Aorta (tissue), 5 donors: ENCODE data around the gene PKM. TPM values are rescaled to one million over a fixed set of nuclear protein-coding genes. Genes with fewer than 3 reads are reported as not detected.

Source experiments
- ATAC-seq: fragments of 200-7000 bp; cut with Tn5 transposase; one replicate; pipeline ENCODE4 v1.9.1; 2022; ENCODE audit warnings: moderate library complexity; ENCODE audit not compliant: low FRiP score
- DNase-seq, 2 donors: peaks; one replicate each; pipeline ENCODE4 v3.0.0-alpha.2; 2020
- H3K27ac ChIP-seq, 2 donors: one replicate each; pipeline ENCODE4 v1.5.1; 2013; ENCODE audit warnings: low read length in 2 of 2, mild to moderate bottlenecking in 2 of 2, moderate library complexity in 2 of 2, control low read depth in 1 of 2, inconsistent platforms in 1 of 2, low read depth in 1 of 2
- H3K27me3 ChIP-seq, 2 donors: one replicate each; pipeline ENCODE4 v1.6.1; 2013; ENCODE audit warnings: control low read depth in 1 of 2, low read length in 1 of 2, mild to moderate bottlenecking in 1 of 2, moderate library complexity in 1 of 2; ENCODE audit not compliant: insufficient read depth in 2 of 2, control insufficient read depth in 1 of 2
- H3K36me3 ChIP-seq, 2 donors: one replicate each; pipeline ENCODE4 v1.6.1; 2013; ENCODE audit warnings: control low read depth in 1 of 2, low read length in 1 of 2, mild to moderate bottlenecking in 1 of 2; ENCODE audit not compliant: insufficient read depth in 2 of 2, control insufficient read depth in 1 of 2
- H3K4me1 ChIP-seq, 2 donors: one replicate each; pipeline ENCODE4 v1.6.1; 2013; ENCODE audit warnings: low read length in 2 of 2, control low read depth in 1 of 2, mild to moderate bottlenecking in 1 of 2, moderate library complexity in 1 of 2; ENCODE audit not compliant: insufficient read depth in 2 of 2, control insufficient read depth in 1 of 2
- H3K4me3 ChIP-seq, 2 donors: one replicate each; pipeline ENCODE4 v1.5.1; 2013; ENCODE audit warnings: low read length in 2 of 2, control low read depth in 1 of 2, mild to moderate bottlenecking in 1 of 2
- H3K9me3 ChIP-seq: one replicate; pipeline ENCODE4 v1.6.1; 2013; ENCODE audit warnings: mild to moderate bottlenecking, low read length; ENCODE audit not compliant: control insufficient read depth
- WGBS, 2 donors: extraction: QIAGEN DNeasy Blood & Tissue Kit; methylation state at CpG; one replicate each; pipeline ENCODE4 v1.1.7; 2013; 5-methylcytosine and 5-hydroxymethylcytosine counted together
- intact Hi-C, 2 donors: fragments of 100-400 bp; cut with DNase I; formaldehyde crosslinking; loops; one replicate each; pipeline versions ENCODE4 v1.14.2 to v1.15.0; 2022
- polyA plus RNA-seq, 2 donors: library from polyadenylated mRNA; stranded (reverse); fragments of 200-250 nt; gene quantifications; one replicate each; pipeline ENCODE4 v1.2.3, GENCODE V29; 2013
- total RNA-seq, 2 donors: library from RNA; stranded (reverse); fragmentation: NEBNext Ultra II Directional; extraction: Animal tissue kit (Norgen Biotek cat#: 25700); gene quantifications; one replicate each; pipeline ENCODE4 v1.2.1, GENCODE V29; 2021
- donor health status: healthy with polysubstance abuse.
- donor health status: Bipolar disorder and iron deficiency.
- donor health status: DM: no; HTN: no; CAD: no.
- donor health status: DM: no; HTN: no; CAD: no.
- donor health status: DM: yes; HTN: yes; CAD: no.

The PKM gene
- total and polyA plus RNA-seq, 4 donors: 238 to 588 (median 453) TPM

- intact Hi-C loops: no loop called here
Observed at GRCh38 chr15:72182673-72183072, 48.3 kb downstream of the PKM start.

GRCh38 chr15:72182244-72182643, 48.7 kb downstream of the PKM start:
- Histone ChIP-seq H3K4me3 (no peak overlapping the region), H3K36me3 (no peaks in the 10 kb centered on the region), H3K27ac (no peak overlapping the region), H3K9me3 (no peaks in the 10 kb centered on the region), H3K27me3 (no peaks in the 10 kb centered on the region), H3K4me1 (peaks cover 0 to 1% of the 10 kb centered on the region in 2 donors)
- WGBS, 2 donors: 90 to 94% methylated on average over 3 of the region's 3 CpGs
- intact Hi-C loops: no loop called here
- DNase-seq (no peak), ATAC-seq (no peak)

More at GRCh38 chr15:72182673-72183072, 48.3 kb downstream of the PKM start:
- Histone ChIP-seq H3K27me3 (no peaks in the 10 kb centered on the region), H3K4me1 (peaks cover 0 to 1% of the 10 kb centered on the region in 2 donors), H3K4me3 (no peak overlapping the region), H3K27ac (no peak overlapping the region), H3K9me3 (no peaks in the 10 kb centered on the region), H3K36me3 (no peaks in the 10 kb centered on the region)
- ATAC-seq (no peak), DNase-seq (no peak)
- 96 to 100% methylated on average over 3 of the region's 3 CpGs for WGBS, 2 donors

GRCh38 chr15:72180761-72181324, 50.1 kb downstream of the PKM start:
- DNase-seq (no peak), ATAC-seq (no peak)
- Histone ChIP-seq H3K36me3 (no peaks in the 10 kb centered on the region), H3K27ac (peak overlapping the region in 1 of 2 donors; percentile 32), H3K4me3 (no peak overlapping the region), H3K9me3 (no peaks in the 10 kb centered on the region), H3K27me3 (no peaks in the 10 kb centered on the region), H3K4me1 (peaks cover 0 to 1% of the 10 kb centered on the region in 2 donors)
- WGBS, 2 donors: 92 to 94% methylated on average over 5 of the region's 5 CpGs
- intact Hi-C loops: no loop called here

- peak in 1 of 2 donors; percentile 71 for DNase-seq
- Histone ChIP-seq H3K27me3 (no peaks in the 10 kb centered on the region), H3K9me3 (no peaks in the 10 kb centered on the region), H3K36me3 (no peaks in the 10 kb centered on the region), H3K4me1 (peaks cover 0 to 1% of the 10 kb centered on the region in 2 donors), H3K4me3 (no peak overlapping the region), H3K27ac (peak overlapping the region; percentile 2 to 60)
- peak; percentile 65 for ATAC-seq
- intact Hi-C loops: no loop called here
- 5 to 8% methylated on average over 16 of the region's 16 CpGs for WGBS, 2 donors
Observed at GRCh38 chr15:72179950-72180581, 50.9 kb downstream of the PKM start.

- H3K36me3 ChIP-seq: no peaks in the 10 kb centered on the region
- H3K4me3 ChIP-seq: no peak overlapping the region
- ATAC-seq (no peak), DNase-seq (peak in 1 of 2 donors; percentile 26)
- peaks cover 0 to 1% of the 10 kb centered on the region in 2 donors for H3K4me1 ChIP-seq
- no peaks in the 10 kb centered on the region for H3K27me3 ChIP-seq
- no peak overlapping the region for H3K27ac ChIP-seq
- WGBS, 2 donors: 93 to 95% methylated on average over 13 of the region's 13 CpGs
- H3K9me3 ChIP-seq: no peaks in the 10 kb centered on the region
- intact Hi-C loops: no loop called here
Observed at GRCh38 chr15:72178976-72179585, 51.9 kb downstream of the PKM start.

- 69 to 70% methylated on average over 3 of the region's 3 CpGs for WGBS, 2 donors
- ATAC-seq (no peak), DNase-seq (no peak)
- Histone ChIP-seq H3K4me1 (peaks cover 0 to 1% of the 10 kb centered on the region in 2 donors), H3K27me3 (no peaks in the 10 kb centered on the region), H3K36me3 (no peaks in the 10 kb centered on the region), H3K4me3 (no peak overlapping the region), H3K27ac (no peak overlapping the region), H3K9me3 (no peaks in the 10 kb centered on the region)
- intact Hi-C loops: no loop called here
Observed at GRCh38 chr15:72176743-72177142, 54.2 kb downstream of the PKM start.

- Histone ChIP-seq H3K27ac (no peak overlapping the region), H3K4me3 (no peak overlapping the region), H3K27me3 (no peaks in the 10 kb centered on the region), H3K36me3 (no peaks in the 10 kb centered on the region), H3K9me3 (no peaks in the 10 kb centered on the region), H3K4me1 (peaks cover 0 to 1% of the 10 kb centered on the region in 2 donors)
- 7 to 16% methylated on average over 6 of the region's 6 CpGs for WGBS, 2 donors
- intact Hi-C loops: no loop called here
- ATAC-seq (peak; percentile 37), DNase-seq (peak in 1 of 2 donors; percentile 66)
Observed at GRCh38 chr15:72176159-72176558, 54.8 kb downstream of the PKM start.

- Histone ChIP-seq H3K4me1 (peaks cover 0 to 1% of the 10 kb centered on the region in 2 donors), H3K36me3 (no peaks in the 10 kb centered on the region), H3K9me3 (no peaks in the 10 kb centered on the region), H3K27ac (no peak overlapping the region), H3K27me3 (no peaks in the 10 kb centered on the region), H3K4me3 (no peak overlapping the region)
- intact Hi-C loops: no loop called here
- ATAC-seq (no peak), DNase-seq (peak in 1 of 2 donors; percentile 30)
- WGBS, 2 donors: 91 to 92% methylated on average over 15 of the region's 15 CpGs
Observed at GRCh38 chr15:72175186-72176044, 55.6 kb downstream of the PKM start.
